ENCODE results near the gene ARHGAP33.
"Not testable (repeated sequence)": the region's sequence is repeated elsewhere in the genome, so short reads cannot be mapped to it uniquely, and the experiment has no call there.

ARHGAP33 gene

DNA sequence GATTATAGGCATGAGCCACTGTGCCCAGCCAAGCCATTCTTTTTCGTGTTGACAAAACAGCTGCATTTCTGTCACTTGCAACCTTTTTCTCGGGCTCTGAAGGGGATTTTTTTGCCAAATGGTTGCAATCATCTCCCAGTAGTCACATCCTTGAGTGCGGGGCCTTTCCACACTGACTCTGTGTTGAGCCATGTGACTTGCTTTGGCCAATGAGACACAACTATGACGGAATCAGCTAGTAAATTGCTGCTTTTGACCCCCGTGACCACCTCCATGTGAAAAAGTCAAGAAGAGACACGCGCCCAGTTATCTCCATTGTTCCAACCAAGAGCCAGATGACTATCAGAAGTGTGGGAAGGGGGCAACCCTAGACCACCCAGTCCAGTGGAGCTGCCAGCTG, 58.6 kb downstream of the ARHGAP33 start:
- no peak for DNase-seq (ENCODE audit: low read depth, low spot score)

DNA sequence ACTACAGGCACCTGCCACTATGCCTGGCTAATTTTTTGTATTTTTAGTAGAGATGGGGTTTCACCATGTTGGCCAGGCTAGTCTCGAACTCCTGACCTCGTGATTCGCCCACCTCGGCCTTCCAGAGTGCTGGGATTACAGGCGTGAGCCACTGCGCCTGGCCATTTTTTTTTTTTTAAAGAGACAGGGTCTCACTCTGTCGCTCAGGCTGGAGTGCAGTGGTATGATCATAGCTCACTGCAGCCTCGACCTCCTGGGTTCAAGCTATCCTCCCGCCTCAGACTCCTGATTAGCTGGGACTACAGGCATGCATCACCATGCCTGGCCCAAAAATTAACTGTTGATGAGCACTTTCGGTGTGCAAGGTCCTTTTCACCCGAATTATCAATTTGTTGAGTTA, 60.7 kb downstream of the ARHGAP33 start:
- not testable (repeated sequence) for DNase-seq (ENCODE audit: low read depth, low spot score)

All from ELF-1 (cell line).